Stimulated activated CD4-positive, alpha-beta T cell treated with anti-CD3 and anti-CD28 coated beads, Interleukin-2, amount 100 ng/mL, for 24 hours (primary cell): ENCODE data around the gene P2RY8.
"Not testable (repeated sequence)": the region's sequence is repeated elsewhere in the genome, so short reads cannot be mapped to it uniquely, and the experiment has no call there.

Experiments
- DNase-seq, 2 donors: peaks; one replicate each; pipeline ENCODE4 v3.0.0-alpha.2; 2020

P2RY8 gene

DNA sequence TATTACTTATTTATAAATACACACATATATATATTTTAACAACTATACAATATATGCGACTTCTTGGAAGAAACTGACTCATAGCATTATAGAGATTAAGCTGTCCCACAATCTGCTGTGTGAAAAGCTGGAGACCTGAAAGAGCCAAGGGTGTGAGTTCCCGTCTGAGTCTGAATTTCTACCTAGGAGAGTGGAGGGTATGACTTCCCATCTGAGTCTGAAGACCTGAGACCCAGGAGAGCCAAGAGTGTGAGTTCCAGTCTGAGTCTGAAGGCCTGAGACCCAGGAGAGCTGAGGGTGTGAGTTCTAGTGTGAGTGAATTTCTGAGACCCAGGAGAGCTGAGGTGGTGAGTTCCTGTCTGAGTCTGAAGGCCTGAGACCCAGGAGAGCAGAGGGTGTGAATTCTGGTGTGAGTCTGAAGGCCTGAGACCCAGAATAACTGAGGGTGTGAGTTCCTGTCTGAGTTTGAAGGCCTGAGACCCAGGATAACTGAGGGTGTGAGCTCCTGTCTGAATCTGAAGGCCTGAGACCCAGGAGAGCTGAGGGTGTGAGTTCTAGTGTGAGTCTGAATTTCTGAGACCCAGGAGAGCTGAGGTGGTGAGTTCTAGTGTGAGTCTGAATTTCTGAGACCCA lies 8.9 kb upstream of the P2RY8 start:
- peak in 1 of 2 donors; percentile 15 for DNase-seq

DNA sequence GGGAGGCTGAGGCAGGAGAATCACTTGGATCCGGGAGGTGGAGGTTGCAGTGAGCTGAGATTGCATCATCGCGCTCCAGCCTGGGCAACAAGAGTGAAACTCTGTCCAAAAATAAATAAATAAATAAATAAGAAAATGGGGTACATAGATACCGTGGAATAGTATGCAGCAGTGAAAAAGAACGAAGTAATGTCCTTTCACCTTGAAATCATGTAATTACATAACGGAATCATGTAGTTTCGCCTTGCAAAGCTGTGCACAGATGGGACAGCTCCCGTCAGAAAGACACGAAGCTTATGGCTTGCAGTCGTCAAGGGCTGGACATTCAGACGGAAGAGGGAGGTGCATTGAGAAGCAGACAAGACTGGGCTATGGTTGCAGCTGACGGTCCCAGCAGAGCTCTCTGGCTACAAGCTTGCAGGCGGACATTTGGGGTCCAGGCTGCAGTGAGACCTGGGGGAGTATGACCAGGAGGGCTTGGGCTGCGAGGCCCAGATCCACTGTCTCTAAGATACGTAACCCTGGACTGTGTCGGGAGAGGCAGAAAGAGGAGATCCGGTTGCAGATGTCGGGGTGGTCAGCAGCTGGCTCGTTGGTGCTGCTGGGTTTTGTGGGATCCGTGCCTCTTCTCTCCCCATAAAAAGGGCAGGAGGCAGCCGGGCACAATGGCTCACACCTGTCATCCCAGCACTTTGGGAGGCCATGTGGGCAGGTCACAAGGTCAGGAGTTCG lies 6.2 kb upstream of the P2RY8 start:
- peak in 1 of 2 donors; percentile 8 for DNase-seq

DNA sequence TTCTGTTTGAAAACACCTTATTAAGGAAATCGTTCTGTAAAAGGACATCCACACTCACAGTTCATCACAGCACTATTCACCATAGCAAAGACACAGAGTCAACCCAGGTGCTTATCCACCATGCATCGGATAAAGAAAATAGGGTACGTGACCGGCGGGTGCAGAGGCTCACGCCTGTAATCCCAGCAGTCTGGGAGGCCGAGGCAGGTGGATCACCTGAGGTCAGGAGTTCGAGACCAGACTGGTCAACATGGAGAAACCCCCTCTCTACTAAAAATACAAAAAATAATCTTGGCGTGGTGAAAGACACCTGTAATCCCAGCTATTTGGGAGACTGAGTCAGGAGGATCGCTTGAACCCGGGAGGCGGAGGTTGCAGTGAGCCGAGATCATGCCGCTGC lies 2.2 kb upstream of the P2RY8 start:
- DNase-seq = peak in 1 of 2 donors; percentile 10

DNA sequence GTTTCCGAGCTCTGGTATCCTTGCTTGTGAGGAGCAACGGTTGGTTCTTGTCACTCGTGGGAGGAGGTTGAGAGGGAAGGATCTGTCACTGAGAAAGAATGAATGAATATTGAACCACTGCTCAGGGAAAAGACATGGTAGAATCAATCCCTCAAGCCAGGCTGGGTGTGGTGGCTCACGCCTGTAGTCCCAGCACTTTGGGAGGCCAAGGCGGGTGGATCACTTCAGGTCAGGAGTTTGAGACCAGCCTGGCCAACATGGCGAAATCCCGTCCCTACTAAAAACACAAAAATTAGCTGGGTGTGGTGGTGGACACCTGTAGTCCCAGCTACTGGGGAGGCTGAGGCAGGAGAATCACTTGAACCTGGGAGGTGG lies 718 bp upstream of the P2RY8 start:
- DNase-seq = not testable (repeated sequence)

DNA sequence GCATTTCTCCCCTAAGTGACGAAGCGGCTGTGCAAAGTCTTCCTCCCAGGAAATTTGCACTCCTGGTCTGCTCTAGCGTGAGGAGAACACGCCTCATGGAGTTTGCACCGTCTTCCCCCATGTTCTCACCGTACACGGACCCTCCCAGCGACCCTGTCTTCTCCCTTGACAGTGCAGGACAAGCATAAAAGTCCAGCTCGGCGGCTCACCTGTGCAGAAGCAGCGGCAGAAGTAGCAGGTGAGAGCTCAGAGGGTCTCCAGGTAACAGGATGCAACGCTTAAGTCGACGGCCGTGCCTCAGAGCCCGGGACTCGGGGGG lies 314 bp downstream of the P2RY8 start:
- DNase-seq = no peak

DNA sequence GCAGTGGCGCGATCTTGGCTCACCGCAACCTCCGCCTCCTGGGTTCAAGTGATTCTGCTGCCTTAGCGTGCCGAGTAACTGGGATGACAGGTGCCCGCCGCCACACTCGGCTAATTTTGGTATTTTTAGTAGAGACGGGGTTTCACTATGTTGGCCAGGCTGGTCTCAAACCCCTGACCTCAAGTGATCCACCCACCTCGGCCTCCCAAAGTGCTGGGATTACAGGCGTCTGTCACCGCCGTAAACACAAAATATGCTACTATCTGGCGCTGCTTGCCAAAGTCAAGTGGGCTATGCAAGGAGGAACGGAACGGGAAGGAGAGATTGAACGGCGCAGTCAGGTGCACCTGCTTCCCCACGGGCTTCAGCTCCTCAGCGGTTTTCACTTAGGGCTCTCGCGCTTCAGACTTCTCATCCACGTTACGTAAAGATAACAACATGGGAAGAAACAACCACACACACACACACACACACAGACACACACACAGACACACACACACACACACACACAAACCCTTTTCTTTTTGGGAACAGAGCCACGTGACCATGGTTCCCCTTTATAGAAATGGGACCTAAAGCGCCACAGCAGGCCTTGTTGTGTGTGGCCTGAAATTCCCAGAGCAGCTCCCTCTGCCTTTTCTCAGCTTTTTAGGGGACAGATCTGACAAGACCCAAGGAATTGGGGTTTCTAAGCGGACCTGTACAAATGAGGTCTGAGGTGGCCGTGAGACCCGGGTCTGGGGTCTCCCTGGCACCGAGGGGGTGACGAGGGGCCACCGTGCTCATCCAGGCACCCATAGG lies 1.5 kb downstream of the P2RY8 start:
- DNase-seq = peak; percentile 50 to 57

DNA sequence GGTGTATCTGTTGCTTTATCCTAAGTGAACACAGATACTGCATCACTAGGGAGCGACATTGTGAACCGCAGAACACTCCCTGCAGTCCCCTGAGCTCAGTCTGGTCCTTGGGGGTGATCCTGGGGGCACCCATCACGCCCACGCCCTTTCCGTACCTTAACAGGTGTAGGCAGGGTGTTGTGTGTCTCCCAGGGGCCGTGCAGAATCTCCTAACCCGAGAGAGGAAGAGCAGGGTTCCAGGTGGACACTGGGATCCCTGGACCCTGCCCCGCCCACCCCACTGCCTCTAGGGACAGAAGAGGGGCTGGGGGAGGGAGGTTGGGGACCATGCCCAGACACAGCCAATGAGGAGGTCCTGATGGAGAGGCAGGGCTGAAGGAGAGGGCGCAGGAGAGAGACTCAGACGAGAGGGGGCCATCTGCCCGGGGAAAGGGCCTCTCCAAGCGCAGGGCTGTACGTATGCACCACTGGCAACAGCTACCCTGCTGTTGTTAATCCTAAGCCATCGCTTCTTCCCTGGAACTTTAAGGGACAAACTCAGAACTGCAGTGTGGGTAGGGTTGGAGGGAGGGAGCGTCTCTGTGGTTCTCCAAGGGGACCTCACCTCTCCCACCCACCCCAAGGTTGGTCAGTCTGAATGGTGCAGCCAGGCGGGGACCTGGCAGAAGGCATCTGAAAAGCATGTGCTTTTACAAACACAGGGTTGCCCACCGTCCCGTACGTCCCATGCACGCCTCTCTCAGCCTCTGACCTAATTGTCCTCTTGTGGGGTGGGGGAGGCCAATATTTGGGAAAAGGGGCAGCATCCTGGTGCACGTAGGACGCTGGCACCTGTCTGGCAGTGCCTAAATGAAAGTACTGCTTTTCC lies 2.5 kb downstream of the P2RY8 start:
- DNase-seq = peak; percentile 48 to 57

DNA sequence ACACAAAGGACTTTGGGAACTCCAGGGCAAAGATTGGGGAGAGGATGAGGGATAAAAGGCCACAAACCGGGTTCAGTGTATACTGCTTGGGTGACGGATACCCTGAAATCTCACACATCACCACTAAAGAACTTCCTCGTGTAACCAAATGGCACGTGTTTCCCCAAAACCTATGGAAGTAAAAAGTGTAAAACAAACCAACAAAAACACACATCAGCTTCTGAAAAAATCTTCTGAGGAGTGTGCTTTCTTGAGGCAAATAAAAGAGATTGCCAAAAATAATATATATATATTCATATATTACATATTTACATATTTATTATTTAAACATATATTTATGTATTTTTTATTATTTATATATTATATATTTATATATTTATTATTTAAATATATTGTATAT lies 3.9 kb downstream of the P2RY8 start:
- DNase-seq = no peak

DNA sequence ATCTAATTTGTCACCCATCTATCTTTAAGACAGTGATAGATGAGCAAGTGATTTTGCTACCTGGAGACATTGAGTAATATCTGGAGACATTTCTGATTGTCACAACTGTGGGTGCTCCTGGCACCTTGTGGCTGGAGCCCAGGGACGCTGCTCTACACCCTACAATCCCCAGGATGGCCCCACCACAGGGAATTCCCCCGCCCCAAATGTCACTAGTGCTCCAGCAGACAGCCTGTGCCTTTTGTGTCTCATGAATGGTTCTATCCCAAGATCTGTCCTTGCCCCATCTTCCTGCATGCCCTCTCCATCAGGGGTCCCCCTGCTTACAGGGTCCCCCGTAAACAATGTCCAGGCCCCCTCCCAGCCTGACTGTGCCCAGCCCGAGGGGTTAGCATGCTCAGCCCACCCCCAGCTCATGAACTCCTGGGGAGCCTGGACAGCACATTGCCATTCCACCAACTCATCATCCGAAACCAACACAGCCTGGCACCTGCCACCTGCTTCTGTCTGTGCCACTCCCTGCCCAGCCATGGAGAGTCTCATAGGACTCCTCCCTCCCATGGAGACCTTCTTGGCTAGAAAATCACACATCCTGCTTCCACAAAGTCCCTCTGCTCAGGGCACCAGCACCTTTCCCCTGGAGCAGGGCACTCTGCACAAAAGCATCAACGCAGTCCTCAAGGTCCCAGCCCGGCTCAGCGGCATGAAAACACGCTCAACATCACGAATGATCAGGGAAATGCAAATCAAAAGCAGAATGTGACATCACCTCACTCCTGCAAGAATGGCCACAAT lies 5.7 kb downstream of the P2RY8 start:
- peak; percentile 60 to 72 for DNase-seq

DNA sequence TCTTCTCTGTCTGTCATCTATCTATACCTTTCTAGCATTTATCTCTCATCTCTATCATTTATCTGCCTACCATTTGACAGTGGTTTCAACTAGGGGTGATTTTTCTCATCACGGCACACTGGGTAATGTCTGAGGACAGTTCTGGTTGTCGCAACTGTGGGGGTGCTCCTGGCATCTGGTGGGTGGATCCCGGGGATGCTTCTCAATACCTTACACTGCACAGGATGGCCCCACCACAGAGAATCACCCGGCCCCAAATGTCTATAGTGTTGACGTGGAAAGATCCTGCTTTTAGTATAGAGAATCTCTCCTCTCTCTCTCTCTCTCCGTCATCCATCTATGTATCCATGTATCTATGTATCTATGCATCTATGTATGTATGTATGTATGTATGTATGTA lies 7.2 kb downstream of the P2RY8 start:
- DNase-seq = peak in 1 of 2 donors; percentile 34

DNA sequence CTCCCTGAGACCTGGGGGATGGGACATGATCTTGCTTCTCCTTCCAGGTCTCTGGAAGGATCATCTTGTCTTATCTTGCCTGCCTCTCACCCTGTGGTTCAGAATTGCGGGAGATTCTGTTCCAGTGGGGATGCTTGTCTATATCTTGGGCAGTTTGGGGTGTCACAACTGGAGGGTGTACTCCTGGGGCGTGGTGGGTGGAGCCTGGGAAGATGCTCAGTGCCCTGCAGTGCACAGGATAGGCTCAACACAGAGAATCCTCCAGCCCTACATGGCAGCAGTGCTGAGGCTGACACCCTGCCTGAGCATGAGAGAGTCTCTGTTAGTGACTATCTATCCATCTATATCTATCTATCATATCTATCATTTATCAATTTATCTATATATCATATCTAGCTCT lies 7.7 kb downstream of the P2RY8 start:
- peak in 1 of 2 donors; percentile 17 for DNase-seq

DNA sequence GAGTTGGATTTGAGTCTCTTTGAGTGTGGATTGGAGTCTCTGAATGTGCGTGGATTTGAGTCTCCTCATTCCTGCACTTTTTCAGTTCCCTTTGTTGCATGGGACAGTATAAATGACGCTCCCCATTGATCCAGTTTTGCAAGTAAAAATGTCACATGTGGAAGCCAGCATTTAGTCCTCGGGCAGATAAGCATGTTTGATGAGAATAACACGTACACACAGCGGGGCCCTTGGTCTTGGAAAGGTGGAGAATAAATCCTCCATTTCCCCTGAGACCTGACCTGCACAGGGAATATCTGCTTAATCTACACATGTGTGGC lies 8.1 kb downstream of the P2RY8 start:
- peak in 1 of 2 donors; percentile 18 for DNase-seq

DNA sequence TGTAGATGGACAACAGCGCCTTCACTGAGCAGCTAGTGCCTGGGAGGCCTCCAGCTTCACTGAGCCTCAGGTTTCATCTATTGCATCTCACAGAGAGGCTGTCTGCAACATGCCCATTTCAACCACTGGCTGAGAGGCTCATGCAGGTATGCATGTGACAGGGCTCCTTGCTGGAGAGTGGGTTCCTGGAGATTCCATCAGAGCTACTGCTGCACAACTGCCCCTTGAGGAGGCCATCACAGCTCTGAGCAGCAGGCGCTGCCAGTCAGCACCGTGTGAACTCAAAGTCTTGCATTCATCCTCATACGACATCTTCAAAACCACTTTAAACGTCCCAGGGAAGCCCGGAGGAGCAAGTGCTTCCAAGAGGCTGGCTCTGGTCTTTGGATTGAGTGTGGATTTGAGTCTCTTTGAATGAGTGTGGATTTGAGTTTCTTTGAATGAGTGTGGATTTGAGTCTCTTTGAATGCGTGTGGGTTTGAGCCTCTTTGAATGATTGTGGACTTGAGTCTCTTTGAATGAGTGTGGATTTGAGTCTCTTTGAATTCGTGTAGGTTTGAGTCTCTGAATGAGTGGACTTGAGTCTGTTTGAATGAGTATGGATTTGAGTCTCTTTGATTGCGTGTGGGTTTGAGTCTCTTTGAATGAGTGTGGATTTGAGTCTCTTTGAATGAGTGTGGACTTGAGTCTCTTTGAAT lies 8.7 kb downstream of the P2RY8 start:
- DNase-seq = peak in 1 of 2 donors; percentile 35

DNA sequence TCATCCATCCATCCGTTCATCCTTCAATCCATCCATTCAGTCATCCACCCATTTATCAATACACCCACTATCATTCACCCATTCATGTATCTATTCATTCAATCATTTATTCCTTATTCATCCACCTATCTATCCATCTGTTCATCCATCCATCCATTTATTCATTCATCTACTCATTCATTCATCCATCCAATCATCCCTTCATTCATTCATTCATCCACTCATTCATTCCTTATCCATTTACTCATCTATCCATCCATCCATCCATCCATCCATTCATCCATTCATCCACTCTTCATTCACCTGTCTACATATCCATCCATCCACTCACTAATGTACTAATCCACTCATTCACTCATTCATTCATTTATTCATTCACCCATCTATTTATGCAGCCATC lies 9.5 kb downstream of the P2RY8 start:
- DNase-seq = no peak

DNA sequence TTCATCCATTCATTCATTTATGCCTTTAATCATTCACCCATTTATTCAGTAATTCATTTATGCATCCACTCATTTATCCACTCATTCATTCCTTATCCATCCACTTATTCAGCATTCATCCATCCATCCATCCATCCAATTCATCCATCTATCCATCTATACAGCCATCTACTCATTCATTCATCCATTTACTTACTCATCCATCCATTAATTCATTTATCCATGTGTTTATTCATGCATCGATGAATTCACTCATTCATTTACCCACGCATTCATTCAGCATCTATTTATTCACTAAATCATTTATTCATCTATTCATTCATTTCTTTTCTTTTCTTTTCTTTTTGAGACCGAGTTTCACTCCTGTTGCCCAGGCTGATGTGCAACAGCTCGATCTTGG lies 10.4 kb downstream of the P2RY8 start:
- DNase-seq = no peak

DNA sequence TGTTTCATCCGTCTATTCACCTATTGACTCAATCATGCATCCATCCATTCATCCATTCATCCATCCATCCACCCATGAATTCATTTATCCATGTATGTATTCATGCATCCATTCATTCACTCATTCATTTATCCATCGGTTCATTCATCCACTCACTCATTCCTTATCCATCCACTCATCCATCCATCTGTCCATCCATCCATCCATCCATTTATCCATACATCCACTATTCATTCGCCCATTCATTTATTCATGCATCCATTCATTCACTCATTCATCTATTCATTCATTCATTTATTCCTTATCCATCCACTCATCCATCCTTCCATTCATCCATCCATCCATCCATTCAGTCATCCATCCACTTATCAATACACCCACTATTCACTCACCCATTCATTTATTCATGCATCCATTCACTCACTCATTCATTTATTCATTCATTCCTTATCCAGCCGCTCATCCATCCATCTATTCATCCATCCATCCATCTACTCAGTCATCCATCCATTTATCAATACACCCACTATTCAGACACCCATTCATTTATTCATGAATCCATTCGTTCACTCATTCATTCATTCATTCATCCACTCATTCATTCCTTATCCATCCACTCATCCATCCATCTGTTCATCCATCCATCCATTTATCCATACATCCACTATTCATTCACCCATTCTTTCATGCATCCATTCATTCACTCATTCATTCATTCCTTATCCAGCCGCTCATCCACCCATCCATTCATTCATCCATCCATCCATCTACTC lies 11.2 kb downstream of the P2RY8 start:
- DNase-seq = no peak

DNA sequence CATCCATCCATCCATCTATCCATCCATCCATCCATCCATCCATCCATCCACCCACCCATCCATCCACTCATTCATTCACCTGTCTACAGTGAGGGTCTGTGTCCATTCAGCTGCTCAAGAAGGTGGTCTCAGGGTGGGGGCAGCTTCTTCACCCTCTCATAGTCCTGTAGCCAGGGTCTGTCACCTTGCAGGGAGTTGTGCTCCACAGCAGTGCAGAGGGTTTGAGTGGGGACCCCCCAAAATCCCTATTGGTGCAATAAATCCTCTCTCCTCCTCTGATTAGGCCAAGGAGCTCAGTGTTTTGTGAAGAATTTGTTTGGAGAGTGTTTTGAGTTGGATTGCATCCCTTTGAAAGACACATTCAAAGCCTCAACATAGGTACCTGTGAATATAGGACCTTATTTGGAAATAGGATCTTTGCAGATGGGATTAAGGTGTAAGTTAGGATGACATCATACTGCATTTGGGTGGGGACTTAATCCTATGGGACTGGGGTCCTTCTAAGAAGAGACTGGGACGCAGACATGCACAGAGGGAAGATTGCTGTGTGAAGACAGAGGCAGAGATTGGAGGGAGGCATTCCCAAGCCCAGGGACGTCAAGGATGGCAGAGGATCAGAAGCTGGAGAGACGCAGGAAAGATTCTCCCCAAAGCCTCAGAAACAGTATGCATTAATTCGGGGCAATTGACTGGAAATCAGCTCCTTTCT lies 12.0 kb downstream of the P2RY8 start:
- no peak for DNase-seq

DNA sequence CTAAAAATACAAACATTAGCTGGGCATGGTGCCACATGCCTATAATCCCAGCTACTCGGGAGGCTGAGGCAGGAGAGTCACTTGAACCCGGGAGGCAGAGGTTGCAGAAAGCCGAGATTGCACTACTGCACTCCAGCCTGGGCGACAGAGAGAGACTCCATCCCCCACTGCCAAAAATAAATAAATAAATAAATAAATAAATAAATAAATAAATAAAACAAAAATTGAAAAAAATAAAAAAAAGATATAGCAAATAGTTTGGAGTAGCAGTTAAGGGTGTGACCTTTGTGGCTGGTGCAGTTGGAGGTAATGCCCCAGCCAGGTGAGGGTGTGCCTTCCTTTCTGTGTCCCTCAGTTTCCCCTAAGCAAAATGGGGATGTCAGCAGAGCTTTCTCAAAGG lies 14.1 kb downstream of the P2RY8 start:
- DNase-seq = not testable (repeated sequence)

DNA sequence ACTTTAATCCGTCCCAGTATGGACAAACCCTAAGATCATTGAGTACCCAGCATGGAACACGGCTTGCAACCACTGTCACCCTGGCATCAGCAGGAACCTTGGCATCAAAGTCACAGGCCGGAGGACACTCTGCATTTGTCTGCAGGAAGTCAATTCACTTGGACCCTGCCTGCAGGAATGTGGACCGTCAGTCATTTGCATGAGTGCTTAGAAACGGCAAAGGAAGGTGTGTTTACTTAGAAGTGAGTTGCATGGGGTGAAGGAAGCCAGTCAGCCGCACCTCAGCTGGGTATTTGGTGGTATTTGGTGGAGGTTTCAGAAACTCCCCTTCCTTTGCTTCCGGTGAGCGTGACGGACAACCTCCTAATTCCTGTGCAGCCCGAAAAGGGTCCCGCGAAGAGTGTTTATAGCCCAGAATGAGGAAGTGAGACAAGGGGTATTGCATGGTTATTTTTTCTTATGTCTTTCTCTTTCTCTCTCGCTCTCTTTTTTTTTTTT lies 15.5 kb downstream of the P2RY8 start:
- peak; percentile 55 to 65 for DNase-seq

DNA sequence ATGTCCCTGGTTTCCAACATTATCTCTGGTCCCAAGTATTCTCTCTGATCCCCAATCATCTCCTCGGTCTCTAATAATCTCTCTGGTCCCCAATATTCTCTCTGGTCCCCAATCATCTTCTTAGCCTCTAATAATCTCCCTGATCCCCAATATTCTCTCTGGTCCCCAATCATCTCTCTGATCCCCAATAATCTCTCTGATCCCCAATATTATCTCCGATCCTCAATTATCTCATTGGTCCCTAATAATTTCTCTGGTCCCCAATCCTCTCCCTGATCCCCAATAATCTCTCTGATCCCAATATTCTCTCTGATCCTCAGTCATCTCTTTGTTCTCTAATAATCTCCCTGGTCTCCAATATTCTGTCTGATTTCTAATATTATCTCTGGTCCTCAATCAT lies 16.6 kb downstream of the P2RY8 start:
- DNase-seq = no peak
